A549 treated with AZD9567 at 1 μM for 4 hours (cell line): ENCODE data around the gene FOXI3. TPM values are rescaled to one million over a fixed set of nuclear protein-coding genes. Genes with fewer than 3 reads are reported as not detected.

Experiments
- total RNA-seq: library from RNA; stranded (reverse); fragments of 200-300 nt; extraction: Qiagen RNA extraction; gene quantifications from 5 replicates; pipeline ENCODE4 v1.2.3, GENCODE V29; 2022; ENCODE audit not compliant: insufficient read depth

Gene FOXI3
- total RNA-seq = 0.02 to 0.07 TPM (median 0.06 TPM) in 4 of 5 replicates, not detected in the other

GRCh38 chr2:88452565-88452905 is at the start of gene FOXI3:
TSS of gene FOXI3 (minus strand) at chr2:88452693. CDS start at chr2:88452535, 158 bp downstream.

Other genes with a start within 250 kb of the FOXI3 start
- 30.7 to 38.2 TPM (median 34.8 TPM) in 5 replicates for gene EIF2AK3, start 174.8 kb upstream of the FOXI3 start, total RNA-seq
- 26.0 to 28.9 TPM (median 27.8 TPM) in 5 replicates for gene RPIA, start 239.0 kb upstream of the FOXI3 start, total RNA-seq